Measurements from ENCODE around the gene MCIDAS. TPM values are rescaled to one million over a fixed set of nuclear protein-coding genes. Genes with fewer than 3 reads are reported as not detected.
A peak's percentile ranks its signal among the peaks of the same experiment; 100 is the strongest.

MCIDAS gene
- total and polyA plus RNA-seq, 2 experiments from 2014 or later, result 0.08 TPM; not detected in 1

GRCh38 chr5:55223812-55224240 is 3.3 kb downstream of the MCIDAS start:
- 50% methylated on average over 7 of the region's 7 CpGs for WGBS (ENCODE audit: low lambda C conversion rate, missing lambda C conversion rate)
- peaks cover 97% of the 10 kb centered on the region for H3K27me3 ChIP-seq

GRCh38 chr5:55222985-55223811 is 3.9 kb downstream of the MCIDAS start:
- Histone ChIP-seq H3K36me3 (replicated peaks; ENCODE audit: insufficient read depth, low read depth) (no peaks in the 10 kb centered on the region), H2AFZ (peak overlapping the region; percentile 63), H3K9me2 (replicated peaks; ENCODE audit: insufficient read depth) (no peaks in the 10 kb centered on the region), H3K27ac (no peak overlapping the region), H3K79me2 (no peaks in the 10 kb centered on the region), H3K4me3 (no peak overlapping the region), H4K20me1 (ENCODE audit: insufficient read depth, poor library complexity, severe bottlenecking) (no peaks in the 10 kb centered on the region), H3K9me3 (ENCODE audit: low read depth) (no peaks in the 10 kb centered on the region), H3K27me3 (peaks cover 93% of the 10 kb centered on the region), H3K4me2 (peak overlapping the region; percentile 72), H3K4me1 (ENCODE audit: insufficient read depth) (peaks cover 30% of the 10 kb centered on the region)
- DNase-seq (ENCODE audit: low spot score), result peak; percentile 28
- WGBS (ENCODE audit: low lambda C conversion rate, missing lambda C conversion rate), result 5% methylated on average over 58 of the region's 61 CpGs
- TF ChIP-seq CTCF (IDR thresholded peaks at IDR 0.05; ENCODE audit: poor library complexity) (no peak), EZH2 (IDR thresholded peaks at IDR 0.05; ENCODE audit: borderline replicate concordance) (peak; percentile 99), EZH2phosphoT487 (IDR thresholded peaks at IDR 0.05; ENCODE audit: low read depth, severe bottlenecking, unreplicated experiment) (peak; percentile 37)

More at GRCh38 chr5:55223812-55224240, 3.3 kb downstream of the MCIDAS start:
- Histone ChIP-seq H3K4me2 (peak overlapping the region; percentile 72), H3K4me1 (ENCODE audit: insufficient read depth) (peaks cover 30% of the 10 kb centered on the region), H3K27ac (no peak overlapping the region), H3K36me3 (replicated peaks; ENCODE audit: insufficient read depth, low read depth) (no peaks in the 10 kb centered on the region), H3K4me3 (no peak overlapping the region), H3K9me3 (ENCODE audit: low read depth) (no peaks in the 10 kb centered on the region), H3K9me2 (replicated peaks; ENCODE audit: insufficient read depth) (no peaks in the 10 kb centered on the region), H4K20me1 (ENCODE audit: insufficient read depth, poor library complexity, severe bottlenecking) (no peaks in the 10 kb centered on the region), H3K79me2 (no peaks in the 10 kb centered on the region), H2AFZ (peak overlapping the region; percentile 63)
- TF ChIP-seq CTCF (IDR thresholded peaks at IDR 0.05; ENCODE audit: poor library complexity) (no peak), EZH2 (IDR thresholded peaks at IDR 0.05; ENCODE audit: borderline replicate concordance) (no peak), EZH2phosphoT487 (IDR thresholded peaks at IDR 0.05; ENCODE audit: low read depth, severe bottlenecking, unreplicated experiment) (no peak)
- no peak for DNase-seq (ENCODE audit: low spot score)

- H2AFZ ChIP-seq, result no peak overlapping the region
- no peaks in the 10 kb centered on the region for H3K79me2 ChIP-seq
- no peak overlapping the region for H3K4me3 ChIP-seq
- H3K9me2 ChIP-seq (replicated peaks; ENCODE audit: insufficient read depth), result no peaks in the 10 kb centered on the region
- peak overlapping the region; percentile 72 for H3K4me2 ChIP-seq
- no peaks in the 10 kb centered on the region for H3K9me3 ChIP-seq (ENCODE audit: low read depth)
- H3K4me1 ChIP-seq (ENCODE audit: insufficient read depth), result peaks cover 25% of the 10 kb centered on the region
- TF ChIP-seq CTCF (IDR thresholded peaks at IDR 0.05; ENCODE audit: poor library complexity) (no peak), EZH2phosphoT487 (IDR thresholded peaks at IDR 0.05; ENCODE audit: low read depth, severe bottlenecking, unreplicated experiment) (peak; percentile 29), EZH2 (IDR thresholded peaks at IDR 0.05; ENCODE audit: borderline replicate concordance) (no peak)
- no peaks in the 10 kb centered on the region for H3K36me3 ChIP-seq (replicated peaks; ENCODE audit: insufficient read depth, low read depth)
- 22% methylated on average over 30 of the region's 30 CpGs for WGBS (ENCODE audit: low lambda C conversion rate, missing lambda C conversion rate)
- H3K27me3 ChIP-seq, result peaks cover 89% of the 10 kb centered on the region
- H3K27ac ChIP-seq, result no peak overlapping the region
- no peak for DNase-seq (ENCODE audit: low spot score)
- no peaks in the 10 kb centered on the region for H4K20me1 ChIP-seq (ENCODE audit: insufficient read depth, poor library complexity, severe bottlenecking)
These were observed 4.8 kb downstream of the MCIDAS start for GRCh38 chr5:55222092-55222984.

Data from hepatocyte (in vitro differentiated cells).